Coronary artery (tissue), 2 donors: ENCODE data around the gene ANKEF1.

Experiments used
- DNase-seq: peaks from one replicate; pipeline ENCODE4 v3.0.0-alpha.2; 2017; ENCODE audit warnings: low spot score
- H3K27ac ChIP-seq, 2 donors: fragments of 200-600 bp; sonication (generic); one replicate each; pipeline ENCODE4 v1.5.1; 2016 to 2019
- H3K4me3 ChIP-seq: fragments of 200-600 bp; sonication (generic); 2 replicates; pipeline ENCODE4 v1.5.1; 2016; ENCODE audit warnings: mild to moderate bottlenecking, moderate library complexity
- CTCF ChIP-seq: fragments of 200-600 bp; sonication (generic); IDR thresholded peaks from one replicate; pipeline ENCODE4 v1.5.1; 2019; ENCODE audit warnings: antibody characterized with exemption

Gene ANKEF1

GRCh38 chr20:10060226-10060625 is 25.4 kb downstream of the ANKEF1 start:
- no peak for TF ChIP-seq CTCF
- no peak overlapping the region for H3K27ac ChIP-seq
- no peak for DNase-seq
- H3K4me3 ChIP-seq: no peak overlapping the region

GRCh38 chr20:10061641-10062040 is 26.9 kb downstream of the ANKEF1 start:
- no peak for TF ChIP-seq CTCF

GRCh38 chr20:10063482-10063881 is 28.7 kb downstream of the ANKEF1 start:
- no peak overlapping the region for H3K27ac ChIP-seq
- DNase-seq: no peak
- no peak overlapping the region for H3K4me3 ChIP-seq
- TF ChIP-seq CTCF: no peak

More at GRCh38 chr20:10061641-10062040, 26.9 kb downstream of the ANKEF1 start:
- H3K27ac ChIP-seq: no peak overlapping the region
- H3K4me3 ChIP-seq: no peak overlapping the region
- DNase-seq: no peak

- H3K27ac ChIP-seq: no peak overlapping the region
- no peak for DNase-seq
- no peak for TF ChIP-seq CTCF
- H3K4me3 ChIP-seq: no peak overlapping the region
Measured at GRCh38 chr20:10064611-10065010, 29.8 kb downstream of the ANKEF1 start.

- Histone ChIP-seq H3K27ac (no peak overlapping the region), H3K4me3 (no peak overlapping the region)
- TF ChIP-seq CTCF: no peak
- no peak for DNase-seq
Measured at GRCh38 chr20:10065154-10065833, 30.5 kb downstream of the ANKEF1 start.

GRCh38 chr20:10067321-10067720 is 32.5 kb downstream of the ANKEF1 start:
- no peak overlapping the region for H3K27ac ChIP-seq
- TF ChIP-seq CTCF: no peak
- no peak for DNase-seq
- H3K4me3 ChIP-seq: no peak overlapping the region

- TF ChIP-seq CTCF: no peak
- H3K27ac ChIP-seq: no peak overlapping the region
- H3K4me3 ChIP-seq: no peak overlapping the region
- no peak for DNase-seq
Measured at GRCh38 chr20:10074513-10074912, 39.7 kb downstream of the ANKEF1 start.
